Measurements from ENCODE around the gene SOCS1.

DNA sequence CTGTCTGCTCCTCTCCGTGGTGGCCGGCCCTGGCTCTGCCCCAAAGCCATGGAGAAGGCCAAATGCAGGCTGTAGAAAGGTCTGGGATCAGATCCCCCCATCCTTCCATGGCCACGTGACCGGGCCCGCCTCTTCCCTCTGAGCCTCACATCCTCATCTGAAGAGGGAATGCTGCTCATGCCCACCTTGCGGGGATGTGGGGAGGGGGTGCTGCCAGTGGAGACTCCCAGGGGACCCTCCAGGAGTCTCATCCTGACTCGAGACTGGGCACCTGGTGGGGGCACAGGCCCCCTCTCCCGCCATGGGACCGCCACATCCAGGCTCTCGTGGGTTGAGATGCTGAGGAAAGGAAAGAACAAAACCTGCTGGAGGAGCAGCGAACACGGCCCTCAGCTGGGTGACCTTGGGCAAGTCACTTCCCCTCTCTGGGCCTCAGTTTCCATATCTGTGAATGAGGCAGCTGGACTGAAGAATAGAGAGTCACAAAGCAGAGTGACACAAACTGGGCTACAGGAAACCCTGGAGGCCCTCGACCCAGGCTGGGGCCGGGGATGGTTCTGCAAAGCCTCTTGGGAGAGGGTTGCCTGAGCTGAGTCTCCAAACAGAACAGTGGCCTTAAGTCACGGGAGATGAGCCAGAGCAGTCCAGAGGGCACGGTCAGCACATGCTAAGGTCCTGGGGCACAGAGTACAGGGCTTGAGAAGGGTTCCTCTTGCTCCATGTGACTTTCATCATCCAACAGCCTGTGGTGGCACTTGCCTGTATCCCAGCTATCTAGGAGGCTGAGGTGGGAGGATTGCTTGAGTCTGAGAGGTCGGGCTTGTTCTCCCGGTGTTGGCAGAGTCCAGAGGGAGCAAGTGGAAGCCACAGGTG, 30.1 kb downstream of the SOCS1 start:
- TF ChIP-seq, protein P1, sequence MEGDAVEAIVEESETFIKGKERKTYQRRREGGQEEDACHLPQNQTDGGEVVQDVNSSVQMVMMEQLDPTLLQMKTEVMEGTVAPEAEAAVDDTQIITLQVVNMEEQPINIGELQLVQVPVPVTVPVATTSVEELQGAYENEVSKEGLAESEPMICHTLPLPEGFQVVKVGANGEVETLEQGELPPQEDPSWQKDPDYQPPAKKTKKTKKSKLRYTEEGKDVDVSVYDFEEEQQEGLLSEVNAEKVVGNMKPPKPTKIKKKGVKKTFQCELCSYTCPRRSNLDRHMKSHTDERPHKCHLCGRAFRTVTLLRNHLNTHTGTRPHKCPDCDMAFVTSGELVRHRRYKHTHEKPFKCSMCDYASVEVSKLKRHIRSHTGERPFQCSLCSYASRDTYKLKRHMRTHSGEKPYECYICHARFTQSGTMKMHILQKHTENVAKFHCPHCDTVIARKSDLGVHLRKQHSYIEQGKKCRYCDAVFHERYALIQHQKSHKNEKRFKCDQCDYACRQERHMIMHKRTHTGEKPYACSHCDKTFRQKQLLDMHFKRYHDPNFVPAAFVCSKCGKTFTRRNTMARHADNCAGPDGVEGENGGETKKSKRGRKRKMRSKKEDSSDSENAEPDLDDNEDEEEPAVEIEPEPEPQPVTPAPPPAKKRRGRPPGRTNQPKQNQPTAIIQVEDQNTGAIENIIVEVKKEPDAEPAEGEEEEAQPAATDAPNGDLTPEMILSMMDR (conservative IDR thresholded peaks at IDR 0.05; ENCODE audit: low read depth, low read length): no peak
- TF ChIP-seq EZH2phosphoT487 (IDR thresholded peaks at IDR 0.05; ENCODE audit: borderline replicate concordance, low read length): no peak

Data from PC-3 (cell line).